Loucy (cell line): ENCODE data around the gene TRPM5.

Experiments
- H2AFZ ChIP-seq: fragments of 200-600 bp; sonication (generic); 2 replicates; pipeline ENCODE4 v1.6.0; 2016; ENCODE audit warnings: antibody characterized with exemption, mild to moderate bottlenecking, low read length, moderate library complexity
- H3F3A ChIP-seq: fragments of 200-600 bp; 2 replicates; pipeline ENCODE4 v1.6.0; 2016; ENCODE audit warnings: antibody characterized with exemption, low read depth, mild to moderate bottlenecking
- H3K27me3 ChIP-seq: fragments of 200-600 bp; sonication (generic); 2 replicates; pipeline ENCODE4 v1.6.1; 2014; ENCODE audit warnings: low read length, mild to moderate bottlenecking; ENCODE audit not compliant: insufficient read depth, poor library complexity, severe bottlenecking
- H3K36me3 ChIP-seq: fragments of 200-600 bp; sonication (generic); 2 replicates; pipeline ENCODE4 v1.6.1; 2016; ENCODE audit warnings: low read length; ENCODE audit not compliant: insufficient read depth
- H3K4me1 ChIP-seq: fragments of 200-600 bp; sonication (generic); 2 replicates; pipeline ENCODE4 v1.5.1; 2014; ENCODE audit warnings: low read length, mild to moderate bottlenecking; ENCODE audit not compliant: insufficient read depth, poor library complexity, severe bottlenecking
- H3K4me2 ChIP-seq: fragments of 200-600 bp; sonication (generic); 2 replicates; pipeline ENCODE4 v1.6.0; 2014; ENCODE audit warnings: antibody characterized with exemption, low read length, low read depth, mild to moderate bottlenecking; ENCODE audit not compliant: poor library complexity, severe bottlenecking
- H3K4me3 ChIP-seq: fragments of 200-600 bp; sonication (generic); 2 replicates; pipeline ENCODE4 v1.5.1; 2014; ENCODE audit warnings: low read length, mild to moderate bottlenecking, mixed read lengths; ENCODE audit not compliant: poor library complexity, severe bottlenecking
- H3K79me2 ChIP-seq: fragments of 200-600 bp; sonication (generic); 2 replicates; pipeline ENCODE4 v1.6.1; 2014; ENCODE audit warnings: low read length; ENCODE audit not compliant: insufficient read depth
- H3K9ac ChIP-seq: fragments of 200-600 bp; sonication (generic); 2 replicates; pipeline ENCODE4 v1.6.0; 2014; ENCODE audit warnings: mild to moderate bottlenecking, low read depth, low read length, moderate library complexity; ENCODE audit not compliant: poor library complexity, severe bottlenecking
- H3K9me2 ChIP-seq: fragments of 200-600 bp; sonication (generic); replicated peaks from 2 replicates; pipeline ENCODE4 v1.6.1; 2016; ENCODE audit warnings: low read depth, low read length, mixed read lengths
- H3K9me3 ChIP-seq: fragments of 200-600 bp; sonication (generic); 2 replicates; pipeline ENCODE4 v1.6.1; 2014; ENCODE audit warnings: mild to moderate bottlenecking, antibody characterized with exemption, low read length, low read depth; ENCODE audit not compliant: insufficient read depth
- H4K20me1 ChIP-seq: fragments of 200-600 bp; sonication (generic); 2 replicates; pipeline ENCODE4 v1.6.0; 2014; ENCODE audit warnings: antibody characterized with exemption, low read length, mild to moderate bottlenecking; ENCODE audit not compliant: insufficient read depth, poor library complexity, severe bottlenecking
- EZH2phosphoT487 ChIP-seq: fragments of 200-600 bp; IDR thresholded peaks from 2 replicates; pipeline ENCODE4 v1.6.1; 2018; ENCODE audit warnings: antibody characterized with exemption, mild to moderate bottlenecking, moderate library complexity, borderline replicate concordance
- TF ChIP-seq, protein P1 (sequence below): fragments of 200-600 bp; sonication (generic); conservative IDR thresholded peaks from 2 replicates; pipeline ENCODE4 v1.5.1; 2014; ENCODE audit warnings: mild to moderate bottlenecking, antibody characterized with exemption, low read length

TRPM5 gene

DNA sequence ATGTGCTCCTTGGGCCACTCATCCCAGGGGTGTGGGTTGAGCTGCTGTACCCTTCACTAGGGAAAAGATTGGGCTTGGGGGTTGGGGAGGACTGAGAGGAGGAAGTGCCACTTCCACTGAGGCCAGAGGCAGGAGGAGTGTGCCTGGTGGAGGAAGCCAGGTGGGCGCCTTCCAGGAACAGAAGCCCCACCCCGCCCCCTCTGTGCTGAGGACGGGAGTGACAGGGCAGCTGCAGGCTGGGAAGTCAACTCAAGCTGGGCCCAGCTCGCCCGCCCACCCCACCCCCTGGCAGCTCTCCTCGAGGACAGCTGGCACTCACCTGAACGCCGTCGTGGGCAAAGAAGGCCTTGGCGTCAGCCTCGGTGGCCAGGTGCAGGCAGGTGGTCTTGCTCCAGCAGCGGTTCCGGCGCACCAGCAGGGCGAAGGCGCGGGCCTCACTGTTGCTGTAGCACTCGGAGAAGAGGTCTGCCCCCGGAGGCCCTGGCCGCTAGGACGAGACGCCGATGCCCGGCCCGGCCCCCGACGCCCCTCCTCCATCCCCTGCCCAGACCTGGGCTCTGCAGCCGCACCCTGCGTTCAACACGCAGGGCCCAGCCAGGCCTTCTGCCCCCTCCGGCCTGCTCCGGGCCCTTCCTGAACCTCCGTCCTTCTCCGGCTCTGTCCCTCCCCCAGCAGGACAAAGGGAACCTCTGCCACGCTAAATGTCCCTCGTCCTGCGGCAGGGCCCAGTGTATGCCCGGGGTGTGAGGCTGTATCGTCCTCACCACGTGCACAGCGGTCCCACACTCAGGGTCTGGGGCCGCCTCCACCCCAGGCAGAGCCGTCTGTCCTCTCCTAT lies 30.4 kb downstream of the TRPM5 start:
- Histone ChIP-seq H3K79me2 (no peaks in the 10 kb centered on the region), H3K36me3 (no peaks in the 10 kb centered on the region), H3K4me1 (no peaks in the 10 kb centered on the region), H3K4me2 (no peak overlapping the region), H2AFZ (no peak overlapping the region), H3K9me3 (no peaks in the 10 kb centered on the region), H4K20me1 (no peaks in the 10 kb centered on the region), H3K27me3 (no peaks in the 10 kb centered on the region), H3K9me2 (no peaks in the 10 kb centered on the region), H3K9ac (no peak overlapping the region), H3K4me3 (no peak overlapping the region), H3F3A (no peaks in the 10 kb centered on the region)
- TF ChIP-seq EZH2phosphoT487 = no peak
- TF ChIP-seq, protein P1, sequence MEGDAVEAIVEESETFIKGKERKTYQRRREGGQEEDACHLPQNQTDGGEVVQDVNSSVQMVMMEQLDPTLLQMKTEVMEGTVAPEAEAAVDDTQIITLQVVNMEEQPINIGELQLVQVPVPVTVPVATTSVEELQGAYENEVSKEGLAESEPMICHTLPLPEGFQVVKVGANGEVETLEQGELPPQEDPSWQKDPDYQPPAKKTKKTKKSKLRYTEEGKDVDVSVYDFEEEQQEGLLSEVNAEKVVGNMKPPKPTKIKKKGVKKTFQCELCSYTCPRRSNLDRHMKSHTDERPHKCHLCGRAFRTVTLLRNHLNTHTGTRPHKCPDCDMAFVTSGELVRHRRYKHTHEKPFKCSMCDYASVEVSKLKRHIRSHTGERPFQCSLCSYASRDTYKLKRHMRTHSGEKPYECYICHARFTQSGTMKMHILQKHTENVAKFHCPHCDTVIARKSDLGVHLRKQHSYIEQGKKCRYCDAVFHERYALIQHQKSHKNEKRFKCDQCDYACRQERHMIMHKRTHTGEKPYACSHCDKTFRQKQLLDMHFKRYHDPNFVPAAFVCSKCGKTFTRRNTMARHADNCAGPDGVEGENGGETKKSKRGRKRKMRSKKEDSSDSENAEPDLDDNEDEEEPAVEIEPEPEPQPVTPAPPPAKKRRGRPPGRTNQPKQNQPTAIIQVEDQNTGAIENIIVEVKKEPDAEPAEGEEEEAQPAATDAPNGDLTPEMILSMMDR = no peak

DNA sequence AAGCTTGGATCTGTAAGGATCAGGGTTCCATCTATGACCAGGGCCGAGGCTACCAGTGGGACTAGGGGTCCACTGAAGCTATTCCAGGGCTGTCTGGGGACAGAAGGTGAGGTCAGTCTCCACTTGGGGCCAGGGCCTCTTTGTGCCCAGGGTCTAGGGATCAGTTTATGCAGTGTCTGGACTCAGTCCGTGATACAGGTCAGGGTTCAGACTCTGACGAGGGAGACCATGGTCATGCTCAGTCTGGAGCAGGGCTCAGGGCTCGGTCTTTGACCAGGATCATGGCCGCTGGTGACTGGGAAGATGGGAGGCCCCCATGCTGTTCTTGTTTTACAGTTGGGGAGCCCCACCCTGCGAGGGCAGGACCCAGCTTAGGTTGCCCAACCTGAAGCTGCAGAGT lies 32.0 kb downstream of the TRPM5 start:
- no peaks in the 10 kb centered on the region for H3K9me3 ChIP-seq
- no peaks in the 10 kb centered on the region for H3K79me2 ChIP-seq
- no peak overlapping the region for H3K4me2 ChIP-seq
- no peaks in the 10 kb centered on the region for H3K27me3 ChIP-seq
- no peaks in the 10 kb centered on the region for H3F3A ChIP-seq
- H2AFZ ChIP-seq = no peak overlapping the region
- H3K9me2 ChIP-seq = no peaks in the 10 kb centered on the region
- no peaks in the 10 kb centered on the region for H4K20me1 ChIP-seq
- no peak overlapping the region for H3K9ac ChIP-seq
- H3K36me3 ChIP-seq = no peaks in the 10 kb centered on the region
- TF ChIP-seq EZH2phosphoT487 = no peak
- TF ChIP-seq, protein P1 = no peak
- no peak overlapping the region for H3K4me3 ChIP-seq
- no peaks in the 10 kb centered on the region for H3K4me1 ChIP-seq

DNA sequence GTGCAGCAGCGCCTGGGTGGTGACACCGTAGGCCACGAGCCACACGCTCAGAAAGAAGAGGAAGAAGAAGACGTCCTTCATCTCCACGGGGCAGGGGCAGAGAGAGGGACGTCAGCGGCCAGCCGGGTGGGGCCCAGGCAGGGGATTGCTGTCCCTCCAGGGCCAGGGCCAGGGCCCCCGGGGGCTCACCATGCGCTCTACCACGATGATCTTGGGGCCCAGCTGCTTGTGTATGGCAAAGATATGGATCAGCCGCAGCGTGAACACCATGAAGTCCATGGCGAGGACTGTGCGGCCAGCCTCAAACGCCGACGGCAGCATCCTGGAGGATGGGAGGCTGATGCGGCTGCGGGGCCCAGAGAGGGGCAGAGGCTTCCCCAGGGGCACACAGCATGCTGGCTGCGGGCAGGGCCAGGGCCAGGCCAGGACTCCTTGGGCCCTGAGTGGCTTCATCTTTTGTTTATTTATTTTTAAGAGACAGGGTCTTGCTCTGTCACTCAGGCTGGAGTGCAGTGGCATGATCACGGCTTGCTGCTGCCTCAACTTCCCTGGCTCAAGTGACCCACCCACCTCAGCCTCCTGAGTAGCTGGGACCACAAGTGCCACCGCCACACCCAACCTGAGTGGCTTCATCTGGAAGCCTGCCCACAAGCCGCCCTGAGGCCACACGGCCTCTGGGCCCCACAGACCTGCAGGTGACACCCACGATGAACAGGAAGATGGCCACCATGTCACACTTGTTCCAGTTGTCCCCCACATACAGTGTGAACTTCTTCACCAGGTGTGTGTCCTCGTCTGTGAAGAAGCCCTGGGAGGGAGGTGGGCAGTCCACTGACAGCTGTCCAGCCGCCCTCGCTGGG lies 32.6 kb downstream of the TRPM5 start:
- TF ChIP-seq EZH2phosphoT487 = no peak
- TF ChIP-seq, protein P1 = no peak

More for the DNA sequence above, 32.6 kb downstream of the TRPM5 start:
- Histone ChIP-seq H2AFZ (no peak overlapping the region), H3K9me3 (no peaks in the 10 kb centered on the region), H3K27me3 (no peaks in the 10 kb centered on the region), H3K4me3 (no peak overlapping the region), H3K4me1 (no peaks in the 10 kb centered on the region), H3K4me2 (no peak overlapping the region), H3K36me3 (no peaks in the 10 kb centered on the region), H4K20me1 (no peaks in the 10 kb centered on the region), H3K9ac (no peak overlapping the region), H3F3A (no peaks in the 10 kb centered on the region), H3K79me2 (no peaks in the 10 kb centered on the region), H3K9me2 (no peaks in the 10 kb centered on the region)
